Stimulated activated naive CD8-positive, alpha-beta T cell treated with anti-CD3 and anti-CD28 coated beads, Interleukin-15, Interleukin-2, amounts not matched to agents 100 ng/mL and 50 ng/mL, for 24 hours (primary cell): ENCODE results near the gene BARX2.

Experiments
- H3K27ac Mint-ChIP-seq: one replicate; pipeline ENCODE4 v1.8.0; 2021; ENCODE audit warnings: mild to moderate bottlenecking, mixed read lengths
- H3K27me3 Mint-ChIP-seq: one replicate; pipeline ENCODE4 v1.8.0; 2021; ENCODE audit warnings: mixed read lengths
- H3K36me3 Mint-ChIP-seq: one replicate; pipeline ENCODE4 v1.8.0; 2021; ENCODE audit warnings: low read depth, mixed read lengths
- H3K4me1 Mint-ChIP-seq: one replicate; pipeline ENCODE4 v1.8.0; 2021; ENCODE audit warnings: low read depth, mixed read lengths
- H3K4me3 Mint-ChIP-seq: one replicate; pipeline ENCODE4 v1.8.0; 2021; ENCODE audit warnings: mild to moderate bottlenecking, mixed read lengths
- H3K9me3 Mint-ChIP-seq: one replicate; pipeline ENCODE4 v1.8.0; 2021; ENCODE audit warnings: mixed read lengths

BARX2 gene

DNA sequence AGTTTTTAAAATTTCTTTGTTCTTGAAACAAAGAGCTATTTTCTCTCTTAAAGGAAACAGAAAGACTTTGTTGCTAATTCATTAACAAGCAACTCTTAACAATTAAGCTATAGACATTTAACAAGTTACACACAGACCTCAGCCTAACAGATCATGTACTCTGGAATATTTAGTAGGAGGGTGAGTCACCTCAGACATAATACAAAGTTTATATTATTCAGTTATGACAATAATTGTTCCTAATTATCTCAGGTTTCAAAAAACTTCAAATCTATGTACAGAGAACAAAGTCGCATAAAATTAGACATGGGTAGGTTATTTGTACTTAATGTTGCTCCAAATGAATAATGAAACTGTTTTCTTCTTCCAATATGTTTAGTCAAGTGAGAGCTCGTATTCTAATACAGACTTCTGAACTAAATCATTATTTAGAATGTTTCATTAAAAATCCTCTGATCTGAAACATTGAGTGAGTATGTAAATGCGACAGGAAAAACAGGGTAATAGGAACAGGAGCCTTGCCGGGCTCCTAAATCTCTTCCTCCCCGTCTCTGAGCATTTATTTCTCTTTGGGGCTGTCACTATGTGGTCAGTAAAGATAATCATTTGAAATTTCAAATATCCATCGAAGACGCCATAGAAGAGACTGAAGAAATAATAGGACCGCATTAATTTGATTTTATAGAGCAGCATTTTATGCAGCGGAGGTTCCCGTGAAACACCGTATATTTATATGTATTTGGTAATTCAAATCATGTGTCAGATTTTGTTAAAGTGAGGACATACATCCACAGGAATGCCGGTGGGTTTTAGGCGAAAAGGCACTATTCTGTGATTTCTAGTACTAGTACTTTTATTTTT is 8.7 kb upstream of the BARX2 start:
- no peaks in the 10 kb centered on the region for H3K9me3 Mint-ChIP-seq
- H3K4me1 Mint-ChIP-seq: peaks cover under 1% of the 10 kb centered on the region
- no peak overlapping the region for H3K4me3 Mint-ChIP-seq
- no peaks in the 10 kb centered on the region for H3K36me3 Mint-ChIP-seq
- peaks cover 62% of the 10 kb centered on the region for H3K27me3 Mint-ChIP-seq
- H3K27ac Mint-ChIP-seq: no peak overlapping the region

DNA sequence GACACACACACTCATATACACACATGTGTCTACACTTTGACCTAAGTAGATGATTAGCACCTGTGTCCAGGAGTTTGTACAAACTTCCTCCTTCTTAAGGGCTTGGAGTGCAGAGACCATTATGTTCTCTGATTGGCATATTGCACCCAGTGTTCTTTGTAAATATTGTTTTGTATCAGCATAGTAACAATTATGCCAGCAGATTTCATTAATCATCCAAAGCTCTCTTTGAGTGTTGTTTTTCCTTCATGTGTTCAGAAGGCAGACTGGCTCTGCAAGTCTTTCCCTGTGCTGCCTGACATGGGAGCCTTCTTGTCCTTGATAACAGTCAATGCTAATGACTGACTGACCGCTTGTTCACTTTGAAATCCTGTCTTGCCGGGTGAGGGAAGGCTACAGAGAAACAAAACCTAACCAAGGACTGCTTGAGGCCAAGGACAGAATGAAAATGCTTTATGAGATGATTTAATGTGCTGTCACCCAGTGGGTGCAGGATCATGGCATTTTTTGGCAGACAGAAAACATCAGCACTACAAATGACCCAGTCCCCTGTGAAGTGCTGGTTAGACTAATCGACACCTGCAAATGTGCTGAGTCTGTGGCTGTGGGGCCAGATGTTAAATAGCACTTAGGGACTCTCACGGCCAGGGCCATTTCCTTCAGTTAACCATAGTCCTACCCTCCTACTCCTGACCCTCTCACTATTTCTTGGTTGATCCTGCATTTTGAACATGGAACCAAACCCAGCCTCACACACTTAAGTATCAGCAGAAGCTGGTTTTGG is 6.6 kb upstream of the BARX2 start:
- Mint-ChIP-seq H3K27me3 (peaks cover 79% of the 10 kb centered on the region), H3K9me3 (no peaks in the 10 kb centered on the region), H3K27ac (no peak overlapping the region), H3K4me1 (peaks cover 16% of the 10 kb centered on the region), H3K36me3 (no peaks in the 10 kb centered on the region), H3K4me3 (no peak overlapping the region)

DNA sequence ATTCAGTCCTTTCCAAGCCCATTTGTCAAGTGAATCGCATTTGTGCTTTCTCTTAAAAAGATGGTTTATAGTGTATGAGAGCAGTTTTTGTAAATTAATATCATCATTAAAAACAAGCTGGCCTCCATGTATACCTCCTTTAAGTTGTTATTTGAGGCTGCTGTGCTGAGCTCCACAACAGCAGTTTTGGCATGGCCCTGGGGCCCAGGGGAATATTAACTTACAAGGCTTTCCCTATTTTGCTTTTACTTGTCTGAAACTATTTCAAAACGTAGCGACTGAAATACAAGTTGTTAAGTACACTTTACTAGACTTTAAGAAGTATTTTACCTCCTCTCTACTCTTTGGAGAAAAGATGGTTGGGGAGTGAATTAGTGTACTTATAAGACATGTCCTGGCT is 4.9 kb upstream of the BARX2 start:
- Mint-ChIP-seq H3K4me1 (peaks cover 24% of the 10 kb centered on the region), H3K36me3 (no peaks in the 10 kb centered on the region), H3K4me3 (no peak overlapping the region), H3K27me3 (peaks cover 87% of the 10 kb centered on the region), H3K27ac (no peak overlapping the region), H3K9me3 (no peaks in the 10 kb centered on the region)

DNA sequence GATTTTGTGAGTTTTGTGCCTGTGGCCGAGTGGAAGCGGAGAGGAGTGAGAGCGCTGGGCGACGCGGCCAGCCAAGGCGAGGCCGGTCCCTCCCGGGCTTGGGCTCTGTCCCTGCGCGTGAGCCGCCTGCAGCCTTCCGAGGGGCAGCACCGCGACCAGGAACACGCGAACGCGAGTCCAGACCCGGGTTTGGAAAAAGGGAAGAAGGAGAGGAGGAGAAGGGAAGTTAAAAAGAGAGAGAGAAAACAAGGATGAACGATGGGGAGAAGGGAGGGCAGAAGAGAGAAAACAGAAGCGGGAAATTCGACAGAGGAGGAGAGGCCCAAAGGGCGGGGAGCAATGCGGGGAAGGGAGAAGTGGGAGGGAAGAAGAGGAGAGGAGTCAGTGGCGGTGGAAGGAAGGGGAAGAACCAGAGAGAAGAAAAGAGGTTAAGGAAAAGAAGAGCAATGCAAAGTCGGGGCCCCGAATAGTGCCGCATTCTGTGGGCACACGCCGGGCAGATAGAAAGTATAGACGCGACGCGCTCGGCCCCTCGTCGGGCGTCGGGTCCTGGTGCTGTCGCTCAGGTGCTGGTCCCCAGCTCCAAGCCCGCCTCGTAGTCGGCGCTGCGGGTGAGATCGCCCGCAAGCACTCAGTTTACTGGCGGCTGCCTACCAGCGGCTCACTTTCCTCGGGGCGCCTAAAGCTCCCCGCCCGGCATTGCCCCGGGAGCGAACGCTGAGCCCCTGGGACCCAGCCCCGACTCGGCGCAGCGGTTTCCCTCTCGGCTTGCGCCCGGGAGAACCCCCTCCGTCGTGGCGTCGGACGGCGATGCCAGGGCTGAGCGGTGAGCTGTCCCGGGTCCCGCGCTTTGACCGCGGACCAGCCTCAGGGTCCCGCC is 2.8 kb upstream of the BARX2 start:
- peaks cover 32% of the 10 kb centered on the region for H3K4me1 Mint-ChIP-seq
- peaks cover 88% of the 10 kb centered on the region for H3K27me3 Mint-ChIP-seq
- no peaks in the 10 kb centered on the region for H3K36me3 Mint-ChIP-seq
- no peaks in the 10 kb centered on the region for H3K9me3 Mint-ChIP-seq
- peak overlapping the region; percentile 55 for H3K4me3 Mint-ChIP-seq
- no peak overlapping the region for H3K27ac Mint-ChIP-seq

DNA sequence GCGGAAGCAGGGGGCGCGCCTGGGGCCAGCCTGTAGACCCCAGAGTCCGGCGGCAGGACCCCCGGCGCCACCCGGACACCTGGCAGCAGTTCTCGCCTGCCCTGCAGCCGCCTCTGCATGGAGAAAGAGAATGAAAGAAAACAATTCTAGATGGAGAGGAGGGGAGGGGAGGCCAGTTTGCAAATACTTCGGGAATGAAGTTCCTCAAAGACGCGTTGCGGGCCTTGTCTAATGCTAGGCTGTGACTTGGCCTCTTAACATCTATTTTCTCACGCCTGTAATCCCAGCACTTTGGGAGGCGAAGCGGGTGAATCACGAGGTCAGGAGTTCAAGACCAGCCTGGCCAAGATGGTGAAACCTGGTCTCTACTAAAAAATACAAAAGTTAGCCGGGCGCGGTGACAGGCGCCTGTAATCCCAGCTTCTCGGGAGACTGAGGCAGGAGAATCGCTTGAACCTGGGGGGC is 2.1 kb upstream of the BARX2 start:
- no peak overlapping the region for H3K27ac Mint-ChIP-seq
- H3K4me3 Mint-ChIP-seq: peak overlapping the region; percentile 73
- H3K9me3 Mint-ChIP-seq: no peaks in the 10 kb centered on the region
- no peaks in the 10 kb centered on the region for H3K36me3 Mint-ChIP-seq
- peaks cover 32% of the 10 kb centered on the region for H3K4me1 Mint-ChIP-seq
- H3K27me3 Mint-ChIP-seq: peaks cover 89% of the 10 kb centered on the region

DNA sequence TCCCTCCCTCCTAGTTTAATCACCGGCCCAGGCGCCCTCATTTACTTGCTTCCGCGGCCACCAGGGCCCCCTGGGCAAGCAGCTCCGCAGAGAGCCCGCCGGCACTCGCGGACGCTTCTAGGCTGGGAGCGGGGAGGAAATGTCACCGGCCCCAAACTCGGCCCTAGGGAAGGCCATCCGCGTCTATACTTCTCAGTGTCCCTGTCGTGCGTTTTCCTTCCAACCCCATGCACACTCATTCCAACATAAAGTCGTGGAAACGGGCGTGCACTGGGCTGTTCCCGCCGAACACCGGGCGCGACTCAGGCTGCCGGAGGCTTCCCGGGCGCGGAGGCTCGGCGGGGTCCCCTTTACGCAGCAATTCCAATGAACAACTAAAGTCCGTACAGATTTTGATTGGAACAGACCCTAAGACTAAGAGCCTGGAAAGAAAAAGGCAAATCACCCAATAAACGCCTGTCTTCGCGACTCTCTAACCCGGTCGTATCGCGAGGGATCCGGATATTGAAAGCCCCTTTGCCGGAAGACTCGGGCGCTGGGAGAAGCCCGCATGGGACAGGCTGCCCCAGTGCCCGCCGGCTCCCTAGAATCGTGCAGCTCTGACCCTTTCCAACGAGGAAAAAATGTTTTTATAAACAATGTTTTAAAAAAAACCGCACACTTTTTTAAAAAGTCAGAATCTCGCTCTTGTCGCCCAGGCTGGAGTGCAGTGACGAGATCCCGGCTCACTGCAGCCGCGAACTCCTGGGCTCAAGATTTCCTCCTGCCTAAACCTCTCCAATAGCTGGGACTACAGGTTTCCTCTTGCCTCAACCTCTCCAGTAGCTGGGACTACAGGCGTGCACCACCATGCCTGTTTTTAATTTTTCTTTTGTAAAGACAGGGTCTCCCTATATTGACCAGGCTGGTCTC is 1.3 kb upstream of the BARX2 start:
- Mint-ChIP-seq H3K36me3 (no peaks in the 10 kb centered on the region), H3K27me3 (peaks cover 89% of the 10 kb centered on the region), H3K9me3 (no peaks in the 10 kb centered on the region), H3K27ac (no peak overlapping the region), H3K4me3 (peak overlapping the region; percentile 73), H3K4me1 (peaks cover 32% of the 10 kb centered on the region)

DNA sequence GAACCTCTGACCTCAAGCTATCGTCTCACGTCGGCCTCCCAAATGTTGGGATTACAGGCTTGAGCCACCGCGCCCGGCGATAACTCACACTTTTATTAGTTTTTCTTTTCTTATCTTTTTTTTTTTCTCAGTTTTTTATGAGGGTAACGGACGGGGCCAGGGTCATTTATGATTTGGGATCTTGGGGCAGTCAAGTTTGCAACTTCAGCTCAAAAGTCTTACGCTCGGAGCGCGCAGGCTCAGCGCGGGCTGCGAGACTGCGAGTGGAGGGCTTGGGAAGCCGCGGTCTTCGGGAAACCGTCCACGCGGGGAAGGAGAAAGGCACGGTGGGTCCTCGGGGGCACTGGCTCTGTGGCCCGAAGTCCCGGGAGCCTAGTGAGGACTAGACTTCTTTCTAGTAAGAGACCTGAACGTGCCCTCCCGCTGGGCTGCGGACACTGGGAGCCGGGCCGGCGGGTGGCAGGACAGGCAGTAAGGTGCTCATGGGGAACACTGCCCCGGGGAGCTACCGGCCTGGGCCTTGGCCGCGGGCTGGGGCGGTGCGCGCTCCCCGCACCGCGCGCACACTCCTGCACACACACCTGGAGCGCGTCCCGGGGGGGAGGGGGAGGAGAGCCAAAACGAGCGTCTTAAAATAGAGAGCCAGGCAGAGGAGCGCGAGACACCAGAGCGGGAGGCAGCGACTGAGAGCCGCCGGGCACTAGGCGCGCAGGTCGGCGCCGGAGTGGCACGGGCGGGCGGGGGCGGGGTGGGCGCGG is 476 bp upstream of the BARX2 start:
- no peaks in the 10 kb centered on the region for H3K9me3 Mint-ChIP-seq
- H3K27me3 Mint-ChIP-seq: peaks cover 87% of the 10 kb centered on the region
- no peaks in the 10 kb centered on the region for H3K36me3 Mint-ChIP-seq
- no peak overlapping the region for H3K27ac Mint-ChIP-seq
- peak overlapping the region; percentile 73 for H3K4me3 Mint-ChIP-seq
- H3K4me1 Mint-ChIP-seq: peaks cover 32% of the 10 kb centered on the region

DNA sequence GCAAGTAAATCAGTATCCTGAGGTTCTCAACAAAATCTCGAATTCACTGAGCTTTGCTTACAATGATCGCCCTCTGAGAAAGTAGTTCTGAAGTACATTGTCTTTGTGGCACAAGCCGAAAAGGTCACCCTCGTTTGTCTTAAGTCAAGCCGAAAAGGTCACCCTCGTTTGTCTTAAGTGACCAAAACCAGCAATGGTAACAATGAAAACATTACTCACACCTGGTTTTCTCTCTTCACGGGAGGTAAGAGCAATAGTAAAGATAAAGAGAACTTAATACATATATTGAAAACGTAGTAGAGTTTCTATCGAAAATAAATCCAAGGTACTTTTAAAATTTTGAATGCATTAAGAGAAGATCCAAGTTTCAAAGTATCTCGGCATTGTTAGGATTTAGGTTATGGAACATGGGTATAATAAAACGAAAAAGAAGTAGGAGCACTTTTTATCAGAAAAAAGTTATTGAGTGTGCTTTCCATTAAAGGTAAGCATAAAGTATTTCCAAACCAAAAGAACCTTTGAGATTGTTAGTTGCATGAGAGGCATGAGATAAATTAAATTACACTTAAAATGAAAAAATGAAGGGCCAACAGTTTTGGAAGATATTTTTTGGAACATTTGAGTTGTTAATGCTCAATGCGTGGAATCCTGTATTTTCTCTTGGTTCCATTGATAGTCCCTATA is 1.2 kb downstream of the BARX2 start:
- Mint-ChIP-seq H3K27me3 (peaks cover 83% of the 10 kb centered on the region), H3K4me3 (peak overlapping the region; percentile 68), H3K27ac (no peak overlapping the region), H3K4me1 (peaks cover 32% of the 10 kb centered on the region), H3K36me3 (no peaks in the 10 kb centered on the region), H3K9me3 (no peaks in the 10 kb centered on the region)

DNA sequence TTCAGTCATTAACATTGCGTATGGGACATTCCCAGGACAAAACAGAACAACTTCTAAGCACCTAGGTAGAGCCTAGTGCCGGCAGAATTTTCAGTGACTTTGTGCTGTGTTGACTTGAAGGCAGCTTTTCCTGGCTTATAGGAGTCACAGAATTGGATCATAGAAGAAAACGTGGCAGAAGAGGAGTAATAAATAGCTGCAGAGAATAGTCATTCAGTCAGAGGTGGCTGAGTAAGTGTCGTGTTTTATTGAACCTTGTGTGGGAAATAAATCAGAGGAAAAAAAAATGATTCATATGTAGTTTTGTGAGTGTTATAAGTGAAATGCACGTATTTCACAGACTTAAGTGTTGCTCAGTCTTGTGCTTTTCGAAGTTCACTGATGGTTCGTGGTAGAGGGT is 2.1 kb downstream of the BARX2 start:
- H3K27ac Mint-ChIP-seq: no peak overlapping the region
- H3K36me3 Mint-ChIP-seq: no peaks in the 10 kb centered on the region
- peaks cover 24% of the 10 kb centered on the region for H3K4me1 Mint-ChIP-seq
- H3K9me3 Mint-ChIP-seq: no peaks in the 10 kb centered on the region
- peaks cover 76% of the 10 kb centered on the region for H3K27me3 Mint-ChIP-seq
- no peak overlapping the region for H3K4me3 Mint-ChIP-seq

DNA sequence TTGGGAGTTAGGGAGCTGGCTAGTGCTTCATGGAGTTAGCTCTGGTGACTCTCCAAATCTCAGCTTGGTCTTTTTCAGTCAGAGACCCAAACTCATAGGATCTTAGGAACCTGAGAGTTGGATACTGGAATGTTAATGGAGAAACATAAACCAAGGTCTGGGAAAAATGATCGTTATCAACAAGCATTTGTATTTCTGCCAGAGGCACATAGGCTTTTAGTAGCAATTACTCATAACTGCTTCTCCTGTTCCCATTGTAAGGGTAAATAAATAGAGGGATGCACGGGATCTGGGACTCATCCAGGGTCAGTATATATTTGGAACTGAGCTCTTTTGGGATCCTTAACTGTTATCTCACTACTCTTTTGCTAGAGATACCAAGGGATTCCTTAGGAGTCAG is 4.8 kb downstream of the BARX2 start:
- no peaks in the 10 kb centered on the region for H3K9me3 Mint-ChIP-seq
- no peak overlapping the region for H3K4me3 Mint-ChIP-seq
- H3K27ac Mint-ChIP-seq: no peak overlapping the region
- peaks cover 8% of the 10 kb centered on the region for H3K4me1 Mint-ChIP-seq
- peaks cover 71% of the 10 kb centered on the region for H3K27me3 Mint-ChIP-seq
- H3K36me3 Mint-ChIP-seq: no peaks in the 10 kb centered on the region

DNA sequence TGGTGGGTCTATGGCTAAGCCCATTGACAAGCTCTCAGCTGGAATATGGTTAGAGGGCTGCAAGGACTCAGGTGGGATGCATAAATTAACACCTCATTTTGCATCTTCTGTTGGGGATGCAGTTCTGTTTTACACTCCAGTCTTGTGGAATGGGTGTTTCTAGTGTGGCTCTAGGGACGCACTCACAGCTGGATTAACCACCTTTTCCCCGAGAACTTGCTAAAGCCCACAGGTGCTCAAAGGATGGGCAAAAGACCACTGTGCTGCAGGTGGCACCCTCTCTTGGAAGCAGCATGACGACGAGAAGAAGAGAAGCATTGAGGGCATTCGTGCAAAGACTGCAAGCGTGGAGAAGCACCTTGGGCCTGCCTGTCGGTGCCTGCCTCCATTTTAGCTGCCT is 6.9 kb downstream of the BARX2 start:
- Mint-ChIP-seq H3K9me3 (no peaks in the 10 kb centered on the region), H3K27me3 (peaks cover 64% of the 10 kb centered on the region), H3K4me1 (no peaks in the 10 kb centered on the region), H3K36me3 (no peaks in the 10 kb centered on the region), H3K4me3 (no peak overlapping the region), H3K27ac (no peak overlapping the region)

DNA sequence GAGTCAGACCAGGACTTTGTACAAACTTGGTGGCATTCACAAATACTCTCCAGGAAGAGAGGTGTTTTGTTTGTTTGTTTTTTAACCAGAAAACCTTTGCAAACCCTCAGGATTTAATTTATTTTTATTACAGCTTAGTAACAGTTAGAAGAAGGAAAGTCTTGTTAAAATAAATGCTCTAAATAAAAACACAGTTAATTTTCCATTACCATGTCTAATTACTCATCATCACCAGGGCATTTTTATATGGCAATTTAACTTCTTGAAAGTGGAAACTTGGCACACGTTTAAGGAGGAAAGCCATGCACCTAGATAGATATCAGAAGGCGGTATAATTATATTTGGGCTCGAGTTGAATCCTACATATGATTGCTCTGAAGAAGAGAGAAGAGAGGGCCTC is 7.4 kb downstream of the BARX2 start:
- H3K36me3 Mint-ChIP-seq: no peaks in the 10 kb centered on the region
- H3K9me3 Mint-ChIP-seq: no peaks in the 10 kb centered on the region
- no peaks in the 10 kb centered on the region for H3K4me1 Mint-ChIP-seq
- no peak overlapping the region for H3K4me3 Mint-ChIP-seq
- H3K27me3 Mint-ChIP-seq: peaks cover 64% of the 10 kb centered on the region
- H3K27ac Mint-ChIP-seq: no peak overlapping the region

DNA sequence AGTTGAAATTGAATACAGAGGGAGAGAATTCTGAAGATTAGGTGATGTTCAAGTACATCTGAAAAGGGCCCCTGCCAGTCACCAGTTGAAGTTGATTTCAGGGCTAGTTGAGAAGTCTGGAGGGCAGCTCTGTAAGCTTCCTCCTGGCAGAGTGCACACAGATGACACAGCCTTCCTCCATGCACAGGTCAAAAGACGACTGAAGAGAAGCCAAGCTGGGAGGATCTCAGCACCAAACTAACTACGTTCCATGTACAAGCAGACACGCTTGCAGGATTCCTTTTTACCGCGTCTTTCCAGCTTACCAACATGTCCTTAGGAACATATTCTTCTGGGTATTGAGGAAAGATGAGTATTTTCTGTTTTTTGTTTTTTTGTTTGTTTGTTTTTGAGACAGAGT is 7.9 kb downstream of the BARX2 start:
- no peak overlapping the region for H3K27ac Mint-ChIP-seq
- no peaks in the 10 kb centered on the region for H3K4me1 Mint-ChIP-seq
- no peaks in the 10 kb centered on the region for H3K36me3 Mint-ChIP-seq
- no peaks in the 10 kb centered on the region for H3K9me3 Mint-ChIP-seq
- H3K27me3 Mint-ChIP-seq: peaks cover 62% of the 10 kb centered on the region
- no peak overlapping the region for H3K4me3 Mint-ChIP-seq
